Gastroesophageal sphincter (tissue), 4 donors: ENCODE measurements around the gene A4GALT. TPM values are rescaled to one million over a fixed set of nuclear protein-coding genes. Genes with fewer than 3 reads are reported as not detected.

Experiments
- ATAC-seq: fragments of 150-250 bp; one replicate; pipeline ENCODE4 v1.9.1; 2016; ENCODE audit warnings: mild to moderate bottlenecking, moderate library complexity
- H3K27ac ChIP-seq, 4 donors: fragments of 200-600 bp; sonication (generic) in 3 of 4; 1 replicate in 3 of 4; 2 replicates in 1 of 4; pipeline ENCODE4 v1.5.1; 2016 to 2019
- H3K27me3 ChIP-seq: fragments of 200-600 bp; sonication (generic); one replicate; pipeline ENCODE4 v1.5.1; 2019
- H3K36me3 ChIP-seq, 2 donors: fragments of 200-600 bp; sonication (generic); one replicate each; pipeline ENCODE4 v1.5.1; 2019; ENCODE audit warnings: control low read depth in 1 of 2
- H3K4me1 ChIP-seq, 3 donors: fragments of 200-600 bp; sonication (generic); 1 replicate in 2 of 3; 2 replicates in 1 of 3; pipeline ENCODE4 v1.5.1; 2016 to 2019; ENCODE audit warnings: control low read depth in 2 of 3
- H3K4me3 ChIP-seq, 2 donors: fragments of 200-600 bp; sonication (generic); one replicate each; pipeline ENCODE4 v1.5.1; 2019; ENCODE audit warnings: mild to moderate bottlenecking in 1 of 2, moderate library complexity in 1 of 2
- H3K9me3 ChIP-seq, 3 donors: fragments of 200-600 bp; sonication (generic); one replicate each; pipeline ENCODE4 v1.5.1; 2017 to 2019; ENCODE audit warnings: control low read depth in 2 of 3
- CTCF ChIP-seq, 4 experiments: fragments of 200-600 bp in 2 of 4; fragments of 450-650 bp in 2 of 4; sonication (generic) in 1 of 4; IDR thresholded peaks; one replicate each; pipeline ENCODE4 v1.5.1; 2017 to 2019; ENCODE audit warnings: antibody characterized with exemption in 4 of 4, mild to moderate bottlenecking in 2 of 4, moderate library complexity in 2 of 4
- EP300 ChIP-seq: sonication (generic); formaldehyde crosslinking; IDR thresholded peaks from one replicate; pipeline ENCODE4 v1.6.1; 2017; ENCODE audit warnings: antibody characterized with exemption, mild to moderate bottlenecking
- POLR2A ChIP-seq, 2 donors: fragments of 450-650 bp; IDR thresholded peaks; one replicate each; pipeline ENCODE4 v1.6.1; 2017; ENCODE audit warnings: antibody characterized with exemption in 2 of 2, mild to moderate bottlenecking in 2 of 2, moderate library complexity in 1 of 2
- POLR2AphosphoS5 ChIP-seq: sonication (generic); formaldehyde crosslinking; IDR thresholded peaks from one replicate; pipeline ENCODE4 v1.6.1; 2017; ENCODE audit warnings: antibody characterized with exemption
- WGBS, 2 donors: methylation state at CpG; one replicate each; pipeline ENCODE4 v1.1.5; 2018; ENCODE audit warnings: low coverage in 1 of 2; 5-methylcytosine and 5-hydroxymethylcytosine counted together
- total RNA-seq, 4 donors: library from RNA; depleted of rRNA; stranded (reverse); fragments of >200 nt; gene quantifications; one replicate each; pipeline ENCODE4 v1.1.0, GENCODE V29; 2016

A4GALT gene
- total RNA-seq, 4 donors from 2014 or later: 36.9 to 70.9 (median 55.3) TPM

DNA sequence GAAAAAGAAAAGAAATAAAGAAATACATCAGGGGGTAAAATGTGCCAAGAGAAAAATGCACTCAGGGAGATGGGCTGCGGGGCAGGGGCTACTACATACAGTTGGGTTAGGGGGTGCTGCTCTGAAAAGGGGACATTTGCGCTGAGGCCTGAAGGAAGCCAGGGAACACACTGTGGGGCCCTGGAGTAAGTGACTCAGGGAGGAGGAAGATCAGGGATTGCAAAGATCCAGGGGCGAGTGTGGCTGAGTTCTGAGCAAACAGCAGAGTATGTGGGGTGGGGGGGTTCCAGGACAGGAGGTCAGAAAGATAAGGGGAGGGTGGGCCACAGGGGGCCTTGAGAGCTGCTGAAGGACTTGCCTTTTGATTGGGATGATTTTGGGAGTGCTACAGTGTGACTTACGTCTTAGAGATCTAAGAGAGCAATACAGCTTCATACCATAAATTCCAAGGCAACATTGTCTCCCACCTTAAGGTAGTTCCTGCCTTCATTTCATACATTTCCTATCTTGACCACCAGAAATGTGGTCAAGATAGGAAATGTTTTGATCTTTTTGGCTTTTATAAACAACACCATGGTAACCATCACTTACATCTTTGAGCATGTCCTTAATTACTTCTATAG is 5.8 kb downstream of the A4GALT start:
- no peak for ATAC-seq
- WGBS, 2 donors: 59 to 68% methylated on average over 4 of the region's 4 CpGs
- Histone ChIP-seq H3K4me1 (peaks cover 0 to 88% (median 24%) of the 10 kb centered on the region in 3 donors), H3K27ac (peak overlapping the region in 3 of 4 donors; percentile 66 to 99 (median 98)), H3K9me3 (no peaks in the 10 kb centered on the region), H3K27me3 (no peaks in the 10 kb centered on the region), H3K36me3 (peaks cover 0 to 11% of the 10 kb centered on the region in 2 donors), H3K4me3 (no peak overlapping the region)
- TF ChIP-seq POLR2A (IDR thresholded peaks at IDR 0.05) (no peak), EP300 (no peak), POLR2AphosphoS5 (no peak), CTCF (IDR thresholded peaks at IDR 0.05) (no peak)

DNA sequence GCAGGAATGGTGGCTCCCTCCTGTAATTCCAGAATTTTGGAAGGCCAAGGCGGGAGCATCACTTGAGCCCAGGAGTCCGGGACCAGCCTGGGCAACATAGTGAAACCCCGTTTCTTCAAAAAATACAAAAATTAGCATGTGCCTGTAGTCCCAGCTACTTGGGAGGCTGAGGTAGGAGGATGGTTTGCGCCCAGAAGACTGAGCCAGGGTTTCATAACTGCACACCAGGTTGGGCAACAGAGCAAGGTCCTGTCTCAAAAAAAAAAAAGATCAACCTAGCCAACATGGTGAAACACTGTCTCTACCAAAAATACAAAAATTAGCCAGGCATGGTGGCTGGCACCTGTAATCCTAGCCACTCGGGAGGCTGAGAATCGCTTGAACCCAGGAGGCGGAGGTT is 6.4 kb downstream of the A4GALT start:
- WGBS, 2 donors: 93 to 94% methylated on average over 7 of the region's 7 CpGs

GRCh38 chr22:42711895-42712837 is 8.5 kb downstream of the A4GALT start:
- peak overlapping the region in 3 of 4 donors; percentile 59 to 66 (median 65) for H3K27ac ChIP-seq
- no peak for TF ChIP-seq POLR2A (IDR thresholded peaks at IDR 0.05)
- no peak for TF ChIP-seq POLR2AphosphoS5
- no peak for TF ChIP-seq CTCF (IDR thresholded peaks at IDR 0.05)
- no peak for TF ChIP-seq EP300
- H3K36me3 ChIP-seq: peaks cover 0 to 11% of the 10 kb centered on the region in 2 donors
- WGBS, 2 donors: 66 to 76% methylated on average over 9 to 13 of the region's 19 CpGs
- no peak overlapping the region for H3K4me3 ChIP-seq
- H3K4me1 ChIP-seq: peaks cover 0 to 73% (median 15%) of the 10 kb centered on the region in 3 donors
- ATAC-seq: peak; percentile 34
- H3K9me3 ChIP-seq: peaks cover 0 to 6% (median 0%) of the 10 kb centered on the region in 3 donors
- no peaks in the 10 kb centered on the region for H3K27me3 ChIP-seq

More for the DNA sequence above, 6.4 kb downstream of the A4GALT start:
- H3K4me3 ChIP-seq: no peak overlapping the region
- H3K4me1 ChIP-seq: peaks cover 0 to 82% (median 24%) of the 10 kb centered on the region in 3 donors
- no peak for ATAC-seq
- TF ChIP-seq POLR2AphosphoS5 (no peak), POLR2A (IDR thresholded peaks at IDR 0.05) (no peak), EP300 (no peak), CTCF (IDR thresholded peaks at IDR 0.05) (no peak)
- peak overlapping the region in 3 of 4 donors; percentile 66 to 99 (median 98) for H3K27ac ChIP-seq
- H3K27me3 ChIP-seq: no peaks in the 10 kb centered on the region
- peaks cover 0 to 11% of the 10 kb centered on the region in 2 donors for H3K36me3 ChIP-seq
- H3K9me3 ChIP-seq: peaks cover 0 to 3% (median 0%) of the 10 kb centered on the region in 3 donors

DNA sequence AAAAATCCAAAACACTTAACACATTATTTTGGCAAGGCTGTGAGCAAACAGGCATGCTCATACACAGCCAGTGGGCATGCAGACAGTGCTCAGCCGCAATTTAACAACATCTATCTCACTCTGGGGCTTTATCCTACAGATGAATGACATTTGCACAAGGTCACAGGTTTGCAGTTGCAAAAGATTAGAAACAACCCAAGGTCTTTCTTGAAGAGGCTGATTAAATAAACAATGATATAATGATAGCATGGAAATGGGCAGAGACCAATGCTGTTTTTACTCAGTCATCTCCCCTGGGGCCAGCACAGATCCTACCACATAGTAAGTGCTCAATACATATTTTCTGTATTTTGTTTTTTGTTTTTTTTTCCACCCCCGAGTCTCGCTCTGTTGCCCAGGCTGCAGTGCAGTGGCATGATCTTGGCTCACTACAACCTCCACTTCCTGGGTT is 9.4 kb downstream of the A4GALT start:
- Histone ChIP-seq H3K4me3 (no peak overlapping the region), H3K4me1 (peaks cover 0 to 64% (median 9%) of the 10 kb centered on the region in 3 donors), H3K9me3 (peaks cover 0 to 6% (median 0%) of the 10 kb centered on the region in 3 donors), H3K36me3 (peaks cover 0 to 11% of the 10 kb centered on the region in 2 donors), H3K27me3 (no peaks in the 10 kb centered on the region), H3K27ac (peak overlapping the region in 3 of 4 donors; percentile 59 to 66 (median 65))
- TF ChIP-seq POLR2AphosphoS5 (no peak), EP300 (no peak), POLR2A (IDR thresholded peaks at IDR 0.05) (no peak), CTCF (IDR thresholded peaks at IDR 0.05) (no peak)
- 77 to 79% methylated on average over 3 of the region's 3 CpGs for WGBS, 2 donors
- no peak for ATAC-seq
